ENCODE data around the gene HYLS1.
A peak's percentile ranks its signal among the peaks of the same experiment; 100 is the strongest.
"Not testable (repeated sequence)": the region's sequence is repeated elsewhere in the genome, so short reads cannot be mapped to it uniquely, and the experiment has no call there.

The HYLS1 gene

DNA sequence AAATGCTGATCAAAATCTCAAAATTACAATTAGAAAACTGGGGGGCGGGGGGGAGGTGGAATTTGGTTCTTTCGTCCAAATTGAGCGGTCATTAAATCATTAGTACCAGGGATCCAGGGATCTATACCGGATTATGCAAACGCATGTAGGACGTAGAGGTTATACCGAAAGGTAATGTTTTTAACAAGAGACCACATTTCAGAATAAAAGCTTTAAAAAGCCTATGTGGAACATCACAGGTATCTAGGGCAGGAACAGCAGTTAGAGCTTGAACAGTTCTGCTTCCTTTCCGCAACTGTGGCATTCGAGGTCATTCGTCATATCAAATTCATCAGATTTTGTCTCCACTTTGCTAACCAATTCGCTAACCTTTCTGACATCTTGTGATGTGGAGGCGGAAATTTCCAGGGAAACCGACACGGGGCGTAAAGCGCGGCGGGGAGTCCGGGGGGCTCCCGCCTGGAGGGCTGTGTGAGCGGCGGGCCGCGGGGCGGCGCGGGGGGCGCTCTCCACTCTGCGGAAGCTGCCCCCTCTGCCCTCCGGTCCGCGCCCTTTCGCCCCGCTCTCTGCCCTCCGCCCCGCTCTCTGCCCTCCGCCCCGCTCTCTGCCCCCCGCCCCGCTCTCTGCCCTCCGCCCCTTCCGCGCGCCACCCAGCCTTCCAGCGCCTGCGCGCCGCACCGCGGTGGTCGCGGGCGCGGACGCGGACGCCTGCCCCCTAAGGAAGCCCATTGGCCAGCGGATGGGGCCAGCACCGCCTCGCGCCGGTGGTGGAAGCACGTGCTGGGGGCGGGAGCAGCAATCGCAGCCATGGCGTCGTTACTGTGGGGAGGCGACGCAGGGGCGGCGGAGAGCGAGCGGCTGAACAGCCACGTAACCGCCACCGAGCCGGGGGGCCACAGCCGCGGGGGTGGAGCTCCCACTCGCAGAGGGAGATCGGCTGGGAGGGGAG is 16.5 kb downstream of the HYLS1 start, which contains the start of gene DDX25:
Gene DDX25 (plus strand): TSS at position 798 of the 949 bp plus-strand sequence. CDS start 10 bp downstream, at position 808.
- peak; percentile 13 for DNase-seq

DNA sequence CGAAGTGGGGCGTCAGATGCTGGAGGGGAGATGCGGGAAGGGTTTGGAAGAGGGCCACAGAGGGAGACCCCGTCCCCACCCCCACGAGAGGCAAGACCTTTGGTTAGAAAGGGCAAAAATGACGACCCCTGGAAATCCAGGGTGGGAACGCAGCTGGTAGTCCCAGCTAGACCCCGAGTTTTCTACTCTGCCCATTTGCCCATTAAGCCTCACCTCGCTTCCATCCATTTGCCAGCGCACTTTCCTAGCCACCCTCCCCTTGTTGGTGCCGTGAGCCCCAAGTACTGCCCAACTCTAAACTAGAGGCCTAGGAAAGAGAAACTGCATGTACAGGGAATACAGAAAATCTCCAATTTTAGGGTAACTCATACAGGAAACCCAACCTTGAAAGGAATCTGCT is 17.2 kb downstream of the HYLS1 start:
- no peak for DNase-seq

DNA sequence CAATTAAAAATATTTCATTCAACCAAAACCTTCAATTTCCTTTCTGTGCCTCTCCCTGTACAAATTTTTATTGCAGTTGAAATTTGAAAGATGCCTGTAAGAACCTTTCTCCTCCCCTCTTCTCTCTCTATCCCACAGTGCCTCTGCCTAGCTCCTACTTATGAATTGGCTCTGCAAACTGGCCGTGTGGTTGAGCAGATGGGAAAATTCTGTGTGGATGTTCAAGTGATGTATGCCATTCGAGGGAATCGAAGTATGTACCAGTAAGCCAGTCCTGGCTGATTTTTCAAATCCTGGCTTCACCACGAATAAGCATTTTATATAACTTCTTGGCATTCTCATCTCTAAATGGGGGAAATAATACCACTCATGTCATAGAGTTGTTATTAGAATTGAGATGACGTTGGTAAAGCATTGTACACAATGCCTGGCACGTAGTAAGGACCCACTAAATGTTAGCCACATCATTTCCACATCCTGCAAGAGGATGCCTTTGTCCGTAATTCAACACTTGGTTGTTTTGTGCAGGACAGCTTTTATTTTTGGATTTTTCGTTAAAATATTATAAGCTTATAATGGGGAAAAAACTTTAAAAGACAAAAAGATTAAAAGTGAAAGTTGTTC is 22.9 kb downstream of the HYLS1 start:
- no peak for DNase-seq

DNA sequence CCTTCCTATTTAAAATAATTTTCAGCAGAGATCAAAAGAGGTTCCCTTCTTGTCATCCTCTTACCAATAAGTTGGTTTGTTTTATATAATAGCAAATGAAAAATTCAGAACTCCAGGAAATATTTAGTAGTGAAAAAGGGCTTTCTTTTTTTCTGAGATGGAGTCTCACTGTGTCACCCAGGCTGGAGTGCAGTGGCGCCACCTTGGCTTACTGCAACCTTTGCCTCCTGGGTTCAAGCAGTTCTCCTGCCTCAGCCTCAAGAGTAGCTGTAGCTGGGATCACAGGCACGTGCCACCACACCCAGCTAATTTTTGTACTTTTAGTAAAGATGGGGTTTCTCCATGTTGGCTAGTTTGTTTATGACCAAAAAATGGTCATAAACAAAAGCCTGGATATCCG is 27.1 kb downstream of the HYLS1 start:
- DNase-seq, result not testable (repeated sequence)

DNA sequence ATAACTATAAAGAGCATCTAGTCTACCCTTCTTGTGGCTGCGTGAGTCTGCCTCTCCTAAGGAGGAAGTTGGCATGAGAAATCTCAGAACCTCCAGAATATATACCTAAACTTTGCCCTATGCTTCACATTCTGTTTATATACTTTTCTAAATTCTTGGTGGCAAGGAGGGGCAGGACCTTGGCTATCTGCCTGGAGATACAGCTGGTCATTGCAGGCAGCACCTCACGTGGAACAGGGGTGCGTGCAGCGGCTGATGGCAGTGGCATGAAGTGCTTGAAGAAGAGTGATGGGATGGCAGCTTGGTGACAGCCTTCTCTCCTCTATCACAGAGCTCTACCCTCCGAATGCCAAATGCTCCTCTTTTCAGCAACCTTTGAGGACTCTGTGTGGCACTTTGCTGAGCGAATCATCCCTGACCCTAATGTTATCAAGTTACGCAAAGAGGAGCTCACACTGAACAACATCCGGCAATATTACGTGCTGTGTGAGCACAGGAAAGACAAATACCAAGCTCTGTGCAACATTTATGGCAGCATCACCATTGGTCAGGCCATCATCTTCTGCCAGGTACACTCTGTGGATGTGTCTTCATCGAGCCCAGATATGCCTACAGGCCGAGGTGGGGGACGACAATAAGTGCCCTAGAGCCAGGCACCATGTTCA is 29.3 kb downstream of the HYLS1 start:
- no peak for DNase-seq

DNA sequence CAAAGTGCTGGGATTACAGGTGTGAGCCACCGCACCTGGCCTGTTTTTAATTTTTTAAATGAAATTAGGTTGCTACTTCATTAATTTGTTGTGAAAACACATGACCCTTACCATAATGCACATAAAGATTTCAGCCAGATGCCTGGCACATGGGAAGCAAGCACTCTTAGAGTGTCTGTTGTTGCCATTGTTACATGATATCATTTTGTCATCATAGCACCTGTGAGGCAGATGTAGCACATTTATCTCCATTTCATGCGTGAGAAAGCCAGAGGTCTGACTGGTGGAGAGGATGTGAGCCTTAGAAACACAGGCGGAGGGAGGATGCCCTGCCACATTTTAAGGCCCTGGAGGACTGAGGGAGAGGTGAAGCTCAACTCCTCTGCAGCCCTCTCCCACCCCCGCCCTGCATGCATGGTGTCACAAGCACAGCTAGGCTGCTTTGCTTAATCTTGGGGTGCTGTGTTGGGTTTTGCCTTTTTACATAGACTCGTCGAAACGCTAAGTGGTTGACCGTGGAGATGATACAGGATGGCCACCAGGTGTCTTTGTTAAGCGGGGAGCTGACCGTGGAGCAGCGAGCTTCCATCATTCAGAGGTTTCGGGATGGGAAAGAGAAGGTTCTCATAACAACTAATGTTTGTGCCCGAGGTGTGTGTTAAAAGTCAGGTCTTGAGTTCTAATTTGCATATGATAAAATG is 30.8 kb downstream of the HYLS1 start:
- DNase-seq, result no peak

DNA sequence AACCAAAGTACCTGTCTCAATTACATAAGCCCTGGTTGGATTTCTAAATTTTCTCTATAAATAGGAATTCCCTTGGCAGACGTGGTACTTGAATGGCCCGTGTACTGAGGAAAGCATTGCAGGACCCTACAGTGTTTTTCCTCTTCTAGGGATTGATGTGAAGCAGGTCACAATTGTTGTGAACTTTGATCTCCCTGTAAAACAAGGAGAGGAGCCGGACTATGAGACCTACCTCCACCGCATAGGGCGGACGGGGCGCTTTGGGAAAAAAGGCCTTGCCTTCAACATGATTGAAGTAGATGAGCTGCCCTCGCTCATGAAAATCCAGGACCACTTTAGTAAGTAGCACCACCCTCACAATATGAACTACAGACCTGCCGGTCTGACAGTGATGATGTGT is 33.6 kb downstream of the HYLS1 start:
- no peak for DNase-seq

DNA sequence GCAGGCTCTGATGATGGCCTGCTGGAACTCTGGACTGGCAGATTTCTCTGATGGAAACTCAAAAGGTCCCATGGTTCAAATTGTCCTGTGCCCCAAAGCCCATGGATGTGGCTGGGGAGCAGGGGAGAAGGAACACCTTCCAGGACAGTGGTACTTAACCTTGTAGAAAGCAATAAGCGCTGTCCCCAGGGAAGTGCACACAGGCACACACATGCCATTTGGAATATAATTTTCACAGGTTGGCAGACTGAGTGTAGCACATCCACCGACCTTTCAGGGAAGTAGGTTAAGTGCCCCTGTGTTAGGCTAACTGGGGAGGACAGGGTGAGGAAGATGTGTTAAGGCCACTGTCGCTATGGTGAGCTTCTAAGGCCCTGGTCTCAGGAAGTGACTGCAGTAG is 34.7 kb downstream of the HYLS1 start:
- DNase-seq, result no peak

DNA sequence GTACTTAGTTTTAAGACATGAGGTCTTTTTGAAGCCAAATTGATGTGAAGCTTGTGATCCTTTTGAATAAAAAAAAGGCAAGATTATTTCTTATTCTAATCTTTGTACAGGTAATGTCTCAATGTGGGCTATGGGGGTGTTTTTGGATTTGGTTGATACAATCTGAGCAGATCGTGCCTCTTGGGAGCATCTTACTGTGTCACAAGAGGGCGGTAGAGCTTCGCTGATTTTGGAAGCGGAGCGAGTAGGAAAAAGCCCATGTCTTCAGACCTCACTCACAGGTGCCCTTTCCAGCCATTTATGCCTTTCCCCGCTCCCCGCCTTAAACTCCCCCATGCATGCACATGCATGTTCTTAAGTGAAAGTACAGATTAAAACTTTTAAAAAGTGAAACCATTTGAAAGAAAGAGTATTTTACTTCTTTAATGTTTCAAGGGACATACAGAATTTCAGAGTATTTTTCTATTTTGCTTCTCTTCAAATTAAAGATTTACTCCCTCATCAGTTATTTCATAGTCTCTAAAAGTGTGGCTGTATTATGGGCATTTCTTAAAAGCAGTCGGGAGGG is 35.6 kb downstream of the HYLS1 start:
- DNase-seq, result peak; percentile 58

DNA sequence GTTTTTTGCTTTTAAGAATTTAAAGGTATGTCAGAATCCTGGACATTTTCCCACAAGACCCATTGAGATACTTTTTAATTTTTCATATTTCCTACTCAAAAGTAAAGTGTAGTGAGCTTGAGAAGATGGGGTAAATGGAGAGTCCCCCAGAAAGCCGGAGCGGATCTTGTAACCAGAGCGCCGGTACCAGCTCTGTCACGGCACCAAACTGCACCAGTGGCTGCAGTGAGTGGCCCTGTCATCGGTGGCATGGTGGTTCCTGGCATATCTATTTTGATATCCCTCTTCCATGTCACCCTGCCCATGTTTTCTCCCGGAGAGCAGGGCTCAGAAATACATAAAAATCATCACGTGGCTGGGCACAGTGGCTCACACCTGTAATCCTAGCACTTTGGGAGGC is 36.2 kb downstream of the HYLS1 start:
- DNase-seq, result no peak

DNA sequence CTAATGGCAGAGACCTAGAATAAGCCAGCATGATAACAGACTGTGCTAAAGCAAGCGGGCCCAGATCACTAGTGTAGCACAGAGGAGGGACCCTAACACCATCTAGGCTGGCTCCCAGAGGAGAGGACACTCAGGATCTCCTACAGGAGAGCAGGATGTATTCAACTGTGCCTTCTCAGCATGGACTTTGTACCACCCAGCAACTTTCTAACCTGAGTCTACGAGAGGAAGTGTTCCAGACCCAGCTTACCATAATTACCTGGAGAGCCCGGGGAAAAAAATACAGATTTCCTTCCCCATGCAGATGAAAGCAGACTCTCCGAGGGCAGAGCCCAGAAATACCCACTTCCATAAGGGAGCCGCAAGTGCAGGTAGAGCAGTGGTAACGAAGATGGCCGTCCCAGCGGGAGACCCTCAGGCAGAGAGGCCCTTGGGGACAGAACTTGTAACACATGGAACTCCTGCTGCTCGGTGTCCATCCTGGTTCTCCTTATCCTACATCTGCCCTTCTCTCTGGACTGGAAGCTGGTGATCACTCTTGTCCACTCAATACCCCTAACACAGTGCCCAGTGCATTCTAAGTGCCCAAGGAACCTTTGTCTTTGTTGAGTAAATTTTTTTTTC is 37.0 kb downstream of the HYLS1 start:
- no peak for DNase-seq

DNA sequence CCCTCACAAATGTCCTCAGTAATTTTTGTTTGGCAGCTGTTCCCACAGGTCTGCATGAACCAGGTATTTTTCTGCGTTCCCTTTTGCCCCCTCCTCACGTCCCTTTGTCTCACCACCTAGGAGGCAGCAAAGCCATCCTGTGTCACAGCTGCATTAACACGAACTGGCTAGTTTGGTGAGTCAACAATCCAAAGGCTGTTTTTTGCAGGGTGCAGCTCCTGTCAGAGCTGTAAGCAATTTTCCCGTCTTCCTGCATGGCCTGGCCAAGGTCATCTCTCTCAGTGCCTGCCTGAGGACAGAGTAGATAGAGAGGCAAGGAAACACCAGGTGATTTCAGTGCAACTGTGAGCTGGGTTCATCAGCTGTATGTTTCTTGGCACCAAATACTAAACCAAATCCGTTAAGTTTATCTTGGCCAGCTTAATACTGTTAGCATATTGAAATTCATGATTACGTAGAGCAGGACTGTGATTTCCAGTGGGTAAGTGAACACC is 37.8 kb downstream of the HYLS1 start:
- no peak for DNase-seq

DNA sequence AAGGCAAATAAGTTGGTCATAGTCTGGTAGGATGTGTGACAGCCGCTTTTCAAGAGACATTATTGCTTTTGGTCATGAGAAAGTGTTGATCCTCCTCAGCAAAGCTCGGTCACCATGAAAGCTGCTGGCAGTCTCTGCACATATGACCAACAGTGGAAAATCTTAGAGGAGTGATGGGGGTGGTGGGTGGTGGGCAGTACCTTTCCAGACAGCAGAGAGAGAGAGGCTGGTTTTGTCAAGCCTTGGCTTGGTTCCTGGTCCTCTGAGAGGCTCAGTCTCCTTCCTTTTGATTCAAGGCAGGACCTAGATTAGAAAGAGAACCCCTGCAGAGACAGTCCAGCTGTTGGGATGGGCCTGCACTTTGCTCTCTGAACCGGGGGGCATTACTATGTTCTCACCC is 38.3 kb downstream of the HYLS1 start:
- no peak for DNase-seq

DNA sequence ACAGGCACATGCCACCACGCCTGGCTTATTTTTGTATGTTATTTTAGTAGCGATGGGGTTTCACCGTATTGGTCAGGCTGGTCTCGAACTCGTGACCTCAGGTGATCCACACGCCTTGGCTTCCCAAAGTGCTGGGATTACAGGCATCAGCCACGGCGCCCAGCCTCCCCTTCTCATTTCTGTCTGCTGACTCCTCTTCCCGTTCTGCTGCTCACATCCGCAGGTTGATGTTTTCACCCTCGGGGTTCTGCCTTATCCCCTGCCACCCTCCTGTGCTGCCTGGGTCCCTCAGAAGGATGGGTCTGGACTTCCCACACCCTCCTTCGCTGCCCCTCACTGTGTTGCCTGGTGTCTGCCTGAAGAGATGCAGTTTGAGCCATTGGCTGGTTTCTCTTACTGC is 39.2 kb downstream of the HYLS1 start:
- DNase-seq, result no peak

DNA sequence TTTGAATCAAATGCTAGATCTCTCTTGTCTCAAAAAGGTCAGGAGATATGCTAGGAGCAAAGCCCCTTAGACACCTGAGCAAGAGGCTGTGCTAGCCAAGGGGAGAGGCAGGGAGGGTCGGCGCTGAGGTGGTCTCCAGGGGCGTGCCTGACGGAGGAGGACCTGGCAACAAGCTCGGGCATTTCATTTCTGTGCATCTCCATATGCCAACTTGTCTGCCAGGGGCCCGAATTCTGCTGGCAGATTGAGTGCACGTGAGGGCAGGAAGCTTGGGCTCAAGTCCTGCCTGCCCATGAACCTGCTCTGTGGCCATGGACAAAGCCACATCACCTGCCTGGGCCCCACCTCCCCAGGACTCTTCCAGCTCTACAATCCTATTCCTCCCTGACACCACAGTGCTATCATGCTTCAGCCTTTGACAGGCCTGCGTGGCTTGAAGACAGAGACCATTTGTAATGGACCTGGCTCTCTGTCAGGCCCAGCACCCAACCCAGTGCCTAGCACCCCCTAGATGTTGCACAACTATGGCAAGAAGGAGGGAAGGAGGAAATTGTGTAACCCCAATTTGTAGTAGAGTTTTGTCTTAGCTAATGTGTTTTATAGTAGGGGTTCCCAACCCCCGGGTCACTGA is 42.1 kb downstream of the HYLS1 start:
- no peak for DNase-seq

DNA sequence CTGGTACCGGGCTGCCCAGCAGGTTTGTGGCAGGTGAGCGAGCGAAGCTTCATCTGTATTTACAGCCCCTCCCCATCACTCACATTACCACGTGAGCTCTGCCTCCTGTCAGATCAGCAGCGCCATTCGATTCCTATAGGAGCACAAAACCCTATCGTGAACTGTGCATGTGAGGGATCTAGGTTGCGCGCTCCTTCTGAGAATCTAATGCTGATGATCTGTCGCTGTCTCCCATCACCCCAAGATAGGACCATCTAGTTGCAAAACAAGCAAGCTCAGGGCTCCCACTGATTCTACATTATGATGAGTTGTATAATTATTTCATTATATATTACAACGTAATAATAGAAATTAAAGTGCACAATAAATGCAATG is 42.6 kb downstream of the HYLS1 start:
- no peak for DNase-seq

DNA sequence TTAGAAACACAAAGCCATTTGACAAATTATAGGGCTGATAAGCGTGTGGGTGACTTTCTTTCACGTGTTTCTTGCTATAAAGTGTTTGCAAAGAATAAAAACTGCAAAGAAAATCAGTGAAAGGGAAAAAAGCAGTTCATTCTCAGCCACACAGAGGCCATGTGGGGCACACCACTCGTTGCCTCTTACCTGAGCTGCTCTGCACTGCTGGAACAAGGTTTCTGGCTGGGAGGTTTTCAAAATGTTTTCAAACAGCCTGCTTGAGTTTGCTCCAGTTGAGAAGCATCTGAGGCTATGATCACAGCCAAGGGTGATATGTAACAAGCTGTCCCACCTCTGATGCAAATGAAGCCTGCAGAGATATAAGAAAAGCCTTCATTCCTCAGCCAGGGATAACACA is 43.6 kb downstream of the HYLS1 start:
- no peak for DNase-seq

DNA sequence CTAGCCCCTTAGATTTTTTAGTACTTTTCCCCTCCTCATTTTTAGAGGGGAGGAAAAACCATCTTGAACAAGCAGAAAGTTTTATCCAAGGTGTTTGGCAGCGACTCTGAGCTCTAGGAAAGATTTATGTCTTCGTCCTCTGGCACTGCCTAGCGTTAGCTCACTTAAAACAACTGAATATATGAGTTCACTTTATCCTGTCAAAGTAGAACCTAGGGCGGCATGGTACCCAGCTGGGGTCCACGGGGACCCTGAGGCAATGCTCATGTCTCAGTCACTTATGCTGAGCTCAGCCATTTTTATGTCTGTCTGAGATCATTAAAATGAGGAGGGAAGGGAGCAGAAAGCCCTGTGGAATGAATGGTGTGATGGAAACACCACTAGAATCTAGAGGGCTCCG is 44.2 kb downstream of the HYLS1 start:
- DNase-seq, result no peak

DNA sequence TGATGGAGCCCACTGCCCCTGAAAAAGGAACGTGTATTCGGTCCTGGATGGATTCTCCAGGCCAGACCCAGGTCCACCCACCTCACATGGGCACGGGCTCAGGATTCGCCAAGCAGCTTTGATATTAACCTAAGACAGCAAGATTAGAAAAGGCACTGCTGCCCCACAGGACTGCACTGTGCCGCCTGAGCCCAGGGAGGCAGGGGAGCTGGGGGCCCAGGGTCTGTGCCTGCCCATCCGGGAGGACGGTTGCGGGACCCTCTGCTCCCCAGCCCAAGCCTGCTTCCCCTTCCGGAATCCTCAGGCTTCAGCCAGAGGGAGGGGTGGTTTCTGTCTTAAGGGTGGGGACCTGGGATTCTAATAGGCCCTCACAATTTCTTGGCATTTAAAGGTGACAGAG is 44.8 kb downstream of the HYLS1 start:
- DNase-seq, result no peak

DNA sequence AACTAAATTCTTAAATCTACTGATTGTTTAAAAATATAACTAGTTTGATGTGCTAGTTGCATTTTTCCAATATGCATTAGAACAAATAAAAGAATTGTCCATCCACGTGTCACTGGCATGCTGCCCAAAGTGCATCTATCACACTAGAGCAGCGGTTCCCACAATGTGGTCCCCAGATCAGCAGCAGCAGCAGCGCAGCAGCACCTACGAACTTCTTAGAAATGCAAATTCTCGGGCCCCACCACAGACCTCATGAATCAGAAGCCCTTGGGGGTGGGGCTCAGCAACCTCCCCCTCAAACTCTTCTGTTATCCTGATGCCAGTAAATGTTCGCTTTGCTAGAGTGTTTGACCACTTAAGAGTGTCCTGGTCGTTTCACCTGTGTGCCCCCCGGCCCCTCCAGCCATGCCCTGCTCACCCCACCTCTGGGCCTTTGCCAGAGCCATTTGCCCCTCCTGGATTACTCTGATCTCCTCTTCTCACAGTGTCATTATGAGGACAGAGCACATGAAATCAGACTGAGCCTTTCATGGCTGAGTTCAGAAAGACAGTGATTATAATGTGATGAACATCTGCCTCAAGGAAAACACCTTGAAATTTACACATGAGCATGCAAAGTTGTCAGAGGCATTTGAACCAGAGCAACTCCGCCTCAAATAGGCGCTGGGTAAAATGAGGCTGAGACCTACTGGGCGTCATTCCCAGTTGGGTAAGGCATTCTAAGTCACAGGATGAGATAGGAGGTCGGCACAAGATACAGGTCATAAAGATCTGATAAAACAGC is 45.8 kb downstream of the HYLS1 start:
- no peak for DNase-seq

DNA sequence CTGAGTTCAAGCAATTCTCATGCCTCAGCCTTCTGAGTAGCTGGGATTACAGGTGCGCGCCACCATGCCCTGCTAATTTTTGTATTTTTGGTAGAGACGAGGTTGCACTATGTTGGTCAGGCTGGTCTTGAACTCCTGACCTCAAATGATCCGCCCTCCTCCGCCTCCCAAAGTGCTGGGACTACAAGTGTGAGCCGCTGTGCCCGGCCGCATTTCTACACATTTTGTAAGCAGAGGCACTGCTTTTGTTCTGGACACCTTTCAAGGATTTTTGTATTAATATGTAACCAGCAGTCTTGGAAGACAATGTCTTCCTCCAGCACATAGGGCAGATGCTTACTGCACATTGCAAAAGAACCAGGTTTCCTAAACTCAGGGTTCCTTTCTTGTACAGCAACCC is 47.0 kb downstream of the HYLS1 start:
- DNase-seq, result no peak
